Neural cell (in vitro differentiated cells): ENCODE measurements around the gene IRF7. TPM values are rescaled to one million over a fixed set of nuclear protein-coding genes. Genes with fewer than 3 reads are reported as not detected.

Experiments used
- H2AFZ ChIP-seq: fragments of 200-600, 300-800 bp; sonication (generic), shearing (Covaris generic); 2 replicates; pipeline ENCODE4 v1.6.0; 2014; ENCODE audit warnings: low read depth, mild to moderate bottlenecking, antibody characterized with exemption, low read length, moderate library complexity
- H3F3A ChIP-seq: fragments of 200-600 bp; shearing (Covaris generic); 2 replicates; pipeline ENCODE4 v1.6.1; 2016; ENCODE audit warnings: mild to moderate bottlenecking, moderate library complexity, mixed read lengths, antibody characterized with exemption, low read length; ENCODE audit not compliant: insufficient read depth, poor library complexity, severe bottlenecking
- H3K27ac ChIP-seq: fragments of 200-600, 300-800 bp; sonication (generic), shearing (Covaris generic); 2 replicates; pipeline ENCODE4 v1.5.1; 2014; ENCODE audit warnings: mild to moderate bottlenecking, low read length, moderate library complexity
- H3K27me3 ChIP-seq: fragments of 300-800, 200-600 bp; sonication (generic), shearing (Covaris generic); 2 replicates; pipeline ENCODE4 v1.6.0; 2014; ENCODE audit warnings: mild to moderate bottlenecking, low read depth, low read length, moderate library complexity; ENCODE audit not compliant: insufficient read depth
- H3K36me3 ChIP-seq: fragments of 300-800, 200-600 bp; sonication (generic), shearing (Covaris generic); 2 replicates; pipeline ENCODE4 v1.5.1; 2014; ENCODE audit warnings: mild to moderate bottlenecking, antibody characterized with exemption, low read length, moderate library complexity; ENCODE audit not compliant: insufficient read depth
- H3K4me2 ChIP-seq: fragments of 300-800, 200-600 bp; sonication (generic), shearing (Covaris generic); 2 replicates; pipeline ENCODE4 v1.6.0; 2014; ENCODE audit warnings: mild to moderate bottlenecking, low read length
- H3K4me3 ChIP-seq: fragments of 300-800, 200-600 bp; sonication (generic), shearing (Covaris generic); 2 replicates; pipeline ENCODE4 v1.5.1; 2014; ENCODE audit warnings: mild to moderate bottlenecking, low read length, moderate library complexity
- H3K79me2 ChIP-seq: fragments of 200-600 bp; shearing (Covaris generic); replicated peaks from 2 replicates; pipeline ENCODE4 v1.6.0; 2014; ENCODE audit warnings: mild to moderate bottlenecking, low read length, moderate library complexity; ENCODE audit not compliant: insufficient read depth
- H3K9ac ChIP-seq: fragments of 300-800, 200-600 bp; sonication (generic), shearing (Covaris generic); 2 replicates; pipeline ENCODE4 v1.6.1; 2016; ENCODE audit warnings: mild to moderate bottlenecking, low read length, mixed read lengths
- H3K9me2 ChIP-seq: fragments of 200-600 bp; shearing (Covaris generic); 2 replicates; pipeline ENCODE4 v1.6.1; 2016; ENCODE audit warnings: mild to moderate bottlenecking, low read length, mixed read lengths; ENCODE audit not compliant: insufficient read depth
- H3K9me3 ChIP-seq: fragments of 200-600, 300-800 bp; sonication (generic), shearing (Covaris generic); 2 replicates; pipeline ENCODE4 v1.6.1; 2016; ENCODE audit warnings: mild to moderate bottlenecking, mixed run types, low read length, moderate library complexity, mixed read lengths
- H4K20me1 ChIP-seq: fragments of 200-600 bp; shearing (Covaris generic); 2 replicates; pipeline ENCODE4 v1.6.1; 2016; ENCODE audit warnings: mild to moderate bottlenecking, mixed run types; ENCODE audit not compliant: insufficient read depth
- CTCF ChIP-seq: fragments of 450-650 bp; IDR thresholded peaks from 2 replicates; pipeline ENCODE4 v1.5.1; 2014; ENCODE audit warnings: antibody characterized with exemption, mild to moderate bottlenecking, moderate library complexity; ENCODE audit not compliant: poor library complexity, severe bottlenecking
- EP300 ChIP-seq: fragments of 450-650 bp; conservative IDR thresholded peaks from 2 replicates; pipeline ENCODE4 v1.6.1; 2014; ENCODE audit warnings: antibody characterized with exemption, mild to moderate bottlenecking, moderate library complexity; ENCODE audit not compliant: poor library complexity, severe bottlenecking
- EZH2 ChIP-seq: fragments of 200-600, 300-800 bp; shearing (Covaris generic), sonication (generic); IDR thresholded peaks from 2 replicates; pipeline ENCODE4 v1.6.1; 2014; ENCODE audit warnings: antibody characterized with exemption, low read length, borderline replicate concordance, mild to moderate bottlenecking; ENCODE audit not compliant: insufficient read depth, poor library complexity, severe bottlenecking
- MXI1 ChIP-seq: fragments of 450-650 bp; conservative IDR thresholded peaks from 2 replicates; pipeline ENCODE4 v1.6.1; 2014; ENCODE audit warnings: antibody characterized with exemption, mild to moderate bottlenecking; ENCODE audit not compliant: poor library complexity, severe bottlenecking
- POLR2AphosphoS5 ChIP-seq: IDR thresholded peaks from 2 replicates; pipeline ENCODE4 v1.6.1; 2012
- RAD21 ChIP-seq: fragments of 450-650 bp; conservative IDR thresholded peaks from 2 replicates; pipeline ENCODE4 v1.6.1; 2014; ENCODE audit warnings: antibody characterized with exemption, mild to moderate bottlenecking, moderate library complexity
- SMC3 ChIP-seq: fragments of 450-650 bp; conservative IDR thresholded peaks from 2 replicates; pipeline ENCODE4 v1.6.1; 2014; ENCODE audit warnings: antibody characterized with exemption, mild to moderate bottlenecking, moderate library complexity; ENCODE audit not compliant: poor library complexity
- TAF1 ChIP-seq: IDR thresholded peaks from 2 replicates; pipeline ENCODE4 v1.6.1; 2012; ENCODE audit warnings: low read depth
- polyA plus RNA-seq: library from polyadenylated mRNA; depleted of rRNA; stranded (reverse); fragments of >200 nt; gene quantifications from 2 replicates; pipeline ENCODE4 v1.2.3, GENCODE V29; 2014
- TF ChIP-seq, protein P1 (sequence below): IDR thresholded peaks from 2 replicates; pipeline ENCODE4 v1.6.1; 2012; ENCODE audit warnings: borderline replicate concordance

IRF7 gene
- polyA plus RNA-seq, 1 donor from 2014 or later, result 1.1 TPM

- no peak overlapping the region for H3K27ac ChIP-seq
- no peaks in the 10 kb centered on the region for H3F3A ChIP-seq
- no peaks in the 10 kb centered on the region for H3K9me2 ChIP-seq
- H3K36me3 ChIP-seq, result no peaks in the 10 kb centered on the region
- peaks cover 31% of the 10 kb centered on the region for H3K27me3 ChIP-seq
- H2AFZ ChIP-seq, result no peak overlapping the region
- TF ChIP-seq EZH2 (no peak), MXI1 (no peak), POLR2AphosphoS5 (no peak), SMC3 (no peak), TAF1 (no peak), EP300 (no peak), RAD21 (no peak), CTCF (no peak)
- TF ChIP-seq, protein P1, sequence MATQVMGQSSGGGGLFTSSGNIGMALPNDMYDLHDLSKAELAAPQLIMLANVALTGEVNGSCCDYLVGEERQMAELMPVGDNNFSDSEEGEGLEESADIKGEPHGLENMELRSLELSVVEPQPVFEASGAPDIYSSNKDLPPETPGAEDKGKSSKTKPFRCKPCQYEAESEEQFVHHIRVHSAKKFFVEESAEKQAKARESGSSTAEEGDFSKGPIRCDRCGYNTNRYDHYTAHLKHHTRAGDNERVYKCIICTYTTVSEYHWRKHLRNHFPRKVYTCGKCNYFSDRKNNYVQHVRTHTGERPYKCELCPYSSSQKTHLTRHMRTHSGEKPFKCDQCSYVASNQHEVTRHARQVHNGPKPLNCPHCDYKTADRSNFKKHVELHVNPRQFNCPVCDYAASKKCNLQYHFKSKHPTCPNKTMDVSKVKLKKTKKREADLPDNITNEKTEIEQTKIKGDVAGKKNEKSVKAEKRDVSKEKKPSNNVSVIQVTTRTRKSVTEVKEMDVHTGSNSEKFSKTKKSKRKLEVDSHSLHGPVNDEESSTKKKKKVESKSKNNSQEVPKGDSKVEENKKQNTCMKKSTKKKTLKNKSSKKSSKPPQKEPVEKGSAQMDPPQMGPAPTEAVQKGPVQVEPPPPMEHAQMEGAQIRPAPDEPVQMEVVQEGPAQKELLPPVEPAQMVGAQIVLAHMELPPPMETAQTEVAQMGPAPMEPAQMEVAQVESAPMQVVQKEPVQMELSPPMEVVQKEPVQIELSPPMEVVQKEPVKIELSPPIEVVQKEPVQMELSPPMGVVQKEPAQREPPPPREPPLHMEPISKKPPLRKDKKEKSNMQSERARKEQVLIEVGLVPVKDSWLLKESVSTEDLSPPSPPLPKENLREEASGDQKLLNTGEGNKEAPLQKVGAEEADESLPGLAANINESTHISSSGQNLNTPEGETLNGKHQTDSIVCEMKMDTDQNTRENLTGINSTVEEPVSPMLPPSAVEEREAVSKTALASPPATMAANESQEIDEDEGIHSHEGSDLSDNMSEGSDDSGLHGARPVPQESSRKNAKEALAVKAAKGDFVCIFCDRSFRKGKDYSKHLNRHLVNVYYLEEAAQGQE, result no peak
- no peaks in the 10 kb centered on the region for H3K79me2 ChIP-seq
- no peak overlapping the region for H3K9ac ChIP-seq
- H3K4me2 ChIP-seq, result no peak overlapping the region
- H3K9me3 ChIP-seq, result no peaks in the 10 kb centered on the region
- H4K20me1 ChIP-seq, result peaks cover 12% of the 10 kb centered on the region
- H3K4me3 ChIP-seq, result no peak overlapping the region
Observed at GRCh38 chr11:640021-640706, 24.4 kb upstream of the IRF7 start.

DNA sequence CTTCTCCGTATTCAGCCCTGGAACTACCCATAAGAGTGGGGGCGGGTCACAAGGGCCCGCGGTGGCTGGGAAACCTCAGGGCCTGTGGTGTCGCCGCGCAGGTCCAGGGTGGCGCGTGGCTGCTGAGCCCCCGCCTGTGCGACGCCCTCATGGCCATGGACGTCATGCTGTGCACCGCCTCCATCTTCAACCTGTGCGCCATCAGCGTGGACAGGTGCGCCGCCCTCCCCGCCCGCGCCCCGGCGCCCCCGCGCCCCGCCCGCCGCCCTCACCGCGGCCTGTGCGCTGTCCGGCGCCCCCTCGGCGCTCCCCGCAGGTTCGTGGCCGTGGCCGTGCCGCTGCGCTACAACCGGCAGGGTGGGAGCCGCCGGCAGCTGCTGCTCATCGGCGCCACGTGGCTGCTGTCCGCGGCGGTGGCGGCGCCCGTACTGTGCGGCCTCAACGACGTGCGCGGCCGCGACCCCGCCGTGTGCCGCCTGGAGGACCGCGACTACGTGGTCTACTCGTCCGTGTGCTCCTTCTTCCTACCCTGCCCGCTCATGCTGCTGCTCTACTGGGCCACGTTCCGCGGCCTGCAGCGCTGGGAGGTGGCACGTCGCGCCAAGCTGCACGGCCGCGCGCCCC is 23.7 kb upstream of the IRF7 start:
- Histone ChIP-seq H4K20me1 (peaks cover 12% of the 10 kb centered on the region), H3F3A (no peaks in the 10 kb centered on the region), H3K4me3 (no peak overlapping the region), H3K27me3 (peaks cover 31% of the 10 kb centered on the region), H3K79me2 (no peaks in the 10 kb centered on the region), H3K27ac (no peak overlapping the region), H3K36me3 (no peaks in the 10 kb centered on the region), H2AFZ (no peak overlapping the region), H3K9me3 (no peaks in the 10 kb centered on the region), H3K9ac (no peak overlapping the region), H3K4me2 (no peak overlapping the region), H3K9me2 (no peaks in the 10 kb centered on the region)
- TF ChIP-seq EP300 (no peak), RAD21 (no peak), SMC3 (no peak), CTCF (no peak), POLR2AphosphoS5 (no peak), EZH2 (no peak)
- TF ChIP-seq, protein P1, result no peak
